Measurements from ENCODE around the gene ENTR1. TPM values are rescaled to one million over a fixed set of nuclear protein-coding genes. Genes with fewer than 3 reads are reported as not detected.

The ENTR1 gene
- total and polyA plus RNA-seq, 2 of the 13 experiments (the other 11 are each of a cell fraction or from before 2014, with no cell fraction given), result 70.1 to 76.4 TPM

GRCh38 chr9:136439481-136440408 is 29.3 kb upstream of the ENTR1 start, which contains the start of gene INPP5E (continued):
- TF ChIP-seq SETDB1 (CRISPR knock-in tag; IDR thresholded peaks at IDR 0.05; ENCODE audit: borderline replicate concordance) (no peak), HDAC6 (IDR thresholded peaks at IDR 0.05; ENCODE audit: low read depth, low read length) (no peak), MEF2D (CRISPR knock-in tag; IDR thresholded peaks at IDR 0.05) (no peak), TFE3 (CRISPR knock-in tag; IDR thresholded peaks at IDR 0.05) (no peak), CAMTA2 (CRISPR knock-in tag; IDR thresholded peaks at IDR 0.05; ENCODE audit: borderline replicate concordance) (no peak), CEBPB (IDR thresholded peaks at IDR 0.05; ENCODE audit: borderline replicate concordance, low read depth, low read length) (no peak), EED (CRISPR knock-in tag; IDR thresholded peaks at IDR 0.05) (no peak), ZNF652 (CRISPR knock-in tag; IDR thresholded peaks at IDR 0.05; ENCODE audit: borderline replicate concordance, low read depth) (no peak), PTBP1 (IDR thresholded peaks at IDR 0.05; ENCODE audit: low read depth, low read length, poor library complexity, severe bottlenecking) (no peak)
- TF ChIP-seq, protein P1, sequence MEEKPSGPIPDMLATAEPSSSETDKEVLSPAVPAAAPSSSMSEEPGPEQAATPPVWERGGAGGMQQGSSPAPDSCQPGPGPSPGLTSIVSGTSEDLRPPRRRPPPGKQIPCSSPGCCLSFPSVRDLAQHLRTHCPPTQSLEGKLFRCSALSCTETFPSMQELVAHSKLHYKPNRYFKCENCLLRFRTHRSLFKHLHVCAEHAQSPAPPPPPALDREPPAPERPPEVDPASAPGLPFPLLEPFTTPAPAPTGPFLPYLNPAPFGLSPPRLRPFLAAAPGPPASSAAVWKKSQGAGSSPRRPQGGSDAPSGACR (CRISPR knock-in tag; IDR thresholded peaks at IDR 0.05), result no peak
- TF ChIP-seq, protein P2, sequence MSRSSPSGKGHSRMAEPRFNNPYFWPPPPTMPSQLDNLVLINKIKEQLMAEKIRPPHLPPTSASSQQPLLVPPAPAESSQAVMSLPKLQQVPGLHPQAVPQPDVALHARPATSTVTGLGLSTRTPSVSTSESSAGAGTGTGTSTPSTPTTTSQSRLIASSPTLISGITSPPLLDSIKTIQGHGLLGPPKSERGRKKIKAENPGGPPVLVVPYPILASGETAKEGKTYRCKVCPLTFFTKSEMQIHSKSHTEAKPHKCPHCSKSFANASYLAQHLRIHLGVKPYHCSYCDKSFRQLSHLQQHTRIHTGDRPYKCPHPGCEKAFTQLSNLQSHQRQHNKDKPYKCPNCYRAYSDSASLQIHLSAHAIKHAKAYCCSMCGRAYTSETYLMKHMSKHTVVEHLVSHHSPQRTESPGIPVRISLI (CRISPR knock-in tag; IDR thresholded peaks at IDR 0.05; ENCODE audit: borderline replicate concordance), result no peak
- TF ChIP-seq, protein P3, sequence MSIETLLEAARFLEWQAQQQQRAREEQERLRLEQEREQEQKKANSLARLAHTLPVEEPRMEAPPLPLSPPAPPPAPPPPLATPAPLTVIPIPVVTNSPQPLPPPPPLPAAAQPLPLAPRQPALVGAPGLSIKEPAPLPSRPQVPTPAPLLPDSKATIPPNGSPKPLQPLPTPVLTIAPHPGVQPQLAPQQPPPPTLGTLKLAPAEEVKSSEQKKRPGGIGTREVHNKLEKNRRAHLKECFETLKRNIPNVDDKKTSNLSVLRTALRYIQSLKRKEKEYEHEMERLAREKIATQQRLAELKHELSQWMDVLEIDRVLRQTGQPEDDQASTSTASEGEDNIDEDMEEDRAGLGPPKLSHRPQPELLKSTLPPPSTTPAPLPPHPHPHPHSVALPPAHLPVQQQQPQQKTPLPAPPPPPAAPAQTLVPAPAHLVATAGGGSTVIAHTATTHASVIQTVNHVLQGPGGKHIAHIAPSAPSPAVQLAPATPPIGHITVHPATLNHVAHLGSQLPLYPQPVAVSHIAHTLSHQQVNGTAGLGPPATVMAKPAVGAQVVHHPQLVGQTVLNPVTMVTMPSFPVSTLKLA (IDR thresholded peaks at IDR 0.05), result no peak
- TF ChIP-seq, protein P4, sequence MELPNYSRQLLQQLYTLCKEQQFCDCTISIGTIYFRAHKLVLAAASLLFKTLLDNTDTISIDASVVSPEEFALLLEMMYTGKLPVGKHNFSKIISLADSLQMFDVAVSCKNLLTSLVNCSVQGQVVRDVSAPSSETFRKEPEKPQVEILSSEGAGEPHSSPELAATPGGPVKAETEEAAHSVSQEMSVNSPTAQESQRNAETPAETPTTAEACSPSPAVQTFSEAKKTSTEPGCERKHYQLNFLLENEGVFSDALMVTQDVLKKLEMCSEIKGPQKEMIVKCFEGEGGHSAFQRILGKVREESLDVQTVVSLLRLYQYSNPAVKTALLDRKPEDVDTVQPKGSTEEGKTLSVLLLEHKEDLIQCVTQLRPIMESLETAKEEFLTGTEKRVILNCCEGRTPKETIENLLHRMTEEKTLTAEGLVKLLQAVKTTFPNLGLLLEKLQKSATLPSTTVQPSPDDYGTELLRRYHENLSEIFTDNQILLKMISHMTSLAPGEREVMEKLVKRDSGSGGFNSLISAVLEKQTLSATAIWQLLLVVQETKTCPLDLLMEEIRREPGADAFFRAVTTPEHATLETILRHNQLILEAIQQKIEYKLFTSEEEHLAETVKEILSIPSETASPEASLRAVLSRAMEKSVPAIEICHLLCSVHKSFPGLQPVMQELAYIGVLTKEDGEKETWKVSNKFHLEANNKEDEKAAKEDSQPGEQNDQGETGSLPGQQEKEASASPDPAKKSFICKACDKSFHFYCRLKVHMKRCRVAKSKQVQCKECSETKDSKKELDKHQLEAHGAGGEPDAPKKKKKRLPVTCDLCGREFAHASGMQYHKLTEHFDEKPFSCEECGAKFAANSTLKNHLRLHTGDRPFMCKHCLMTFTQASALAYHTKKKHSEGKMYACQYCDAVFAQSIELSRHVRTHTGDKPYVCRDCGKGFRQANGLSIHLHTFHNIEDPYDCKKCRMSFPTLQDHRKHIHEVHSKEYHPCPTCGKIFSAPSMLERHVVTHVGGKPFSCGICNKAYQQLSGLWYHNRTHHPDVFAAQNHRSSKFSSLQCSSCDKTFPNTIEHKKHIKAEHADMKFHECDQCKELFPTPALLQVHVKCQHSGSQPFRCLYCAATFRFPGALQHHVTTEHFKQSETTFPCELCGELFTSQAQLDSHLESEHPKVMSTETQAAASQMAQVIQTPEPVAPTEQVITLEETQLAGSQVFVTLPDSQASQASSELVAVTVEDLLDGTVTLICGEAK (IDR thresholded peaks at IDR 0.05), result no peak
- TF ChIP-seq, protein P4 (CRISPR knock-in tag; IDR thresholded peaks at IDR 0.05), result no peak

Measured in HepG2 (cell line).